Dedifferentiated amniotic fluid mesenchymal stem cell (primary cell): ENCODE data around the gene ALX4.

Experiments used
- DNase-seq: peaks from one replicate; pipeline ENCODE4 v3.0.0-alpha.2; 2016; ENCODE audit errors: extremely low spot score

The ALX4 gene

GRCh38 chr11:44315947-44316658 is 6.2 kb upstream of the ALX4 start:
- no peak for DNase-seq

GRCh38 chr11:44314733-44315132 is 4.8 kb upstream of the ALX4 start:
- no peak for DNase-seq

- DNase-seq = no peak
Measured at GRCh38 chr11:44313761-44314489, 4.0 kb upstream of the ALX4 start.

GRCh38 chr11:44312876-44313275 is 2.9 kb upstream of the ALX4 start:
- no peak for DNase-seq

GRCh38 chr11:44311339-44312261 is 1.7 kb upstream of the ALX4 start:
- no peak for DNase-seq

- DNase-seq = no peak
Measured at GRCh38 chr11:44310463-44311272, 729 bp upstream of the ALX4 start.

- peak; percentile 76 for DNase-seq
Measured at GRCh38 chr11:44310206-44310462, 195 bp upstream of the ALX4 start.

- peak; percentile 38 for DNase-seq
Measured at GRCh38 chr11:44308923-44309477, 939 bp downstream of the ALX4 start.

- no peak for DNase-seq
Measured at GRCh38 chr11:44308256-44308922, 1.6 kb downstream of the ALX4 start.

- no peak for DNase-seq
Measured at GRCh38 chr11:44307340-44308099, 2.4 kb downstream of the ALX4 start.

GRCh38 chr11:44306918-44307244 is 3.1 kb downstream of the ALX4 start:
- no peak for DNase-seq

- no peak for DNase-seq
Measured at GRCh38 chr11:44306052-44306917, 3.7 kb downstream of the ALX4 start.

- DNase-seq = no peak
Measured at GRCh38 chr11:44305470-44306051, 4.4 kb downstream of the ALX4 start.

- DNase-seq = peak; percentile 30
Measured at GRCh38 chr11:44305026-44305469, 4.9 kb downstream of the ALX4 start.

GRCh38 chr11:44304091-44305025 is 5.6 kb downstream of the ALX4 start:
- no peak for DNase-seq

- no peak for DNase-seq
Measured at GRCh38 chr11:44303401-44303938, 6.5 kb downstream of the ALX4 start.

- DNase-seq = no peak
Measured at GRCh38 chr11:44301564-44302271, 8.2 kb downstream of the ALX4 start.
